ENCODE data around the gene BSDC1. TPM values are rescaled to one million over a fixed set of nuclear protein-coding genes. Genes with fewer than 3 reads are reported as not detected.

BSDC1 gene
- total and polyA plus RNA-seq, 2 of the 13 experiments (the other 11 are each of a cell fraction or from before 2014, with no cell fraction given) = 40.3 to 64.2 TPM

DNA sequence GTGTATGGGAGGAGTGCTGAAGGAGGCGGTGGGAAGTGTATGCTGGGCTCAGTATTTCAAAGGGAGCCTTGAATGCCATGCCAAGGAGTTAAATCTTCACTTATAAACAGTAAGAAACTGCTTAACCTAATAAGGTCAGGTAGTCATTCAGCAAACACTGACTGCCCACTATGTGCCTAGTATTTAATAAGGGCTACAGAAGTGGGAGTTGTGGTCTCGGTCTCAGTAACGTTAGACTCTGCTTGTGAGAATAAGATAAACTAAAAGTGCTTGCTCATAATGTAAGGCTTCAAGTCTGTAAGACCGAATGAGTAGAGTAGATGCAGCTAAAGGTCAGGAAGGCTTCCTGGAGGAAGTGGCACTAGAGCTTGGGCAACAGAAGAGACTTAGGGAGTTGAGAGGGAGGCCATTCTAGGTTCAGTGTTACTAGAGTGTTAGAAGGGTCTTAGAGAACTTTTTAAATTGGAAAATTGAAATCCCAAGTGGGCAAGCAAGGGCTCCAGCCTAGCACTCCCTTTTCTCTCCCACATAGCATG is 64.2 kb downstream of the BSDC1 start:
- DNase-seq (ENCODE audit: low spot score) = no peak
- TF ChIP-seq ZNF343 (CRISPR knock-in tag; IDR thresholded peaks at IDR 0.05) = no peak
- TF ChIP-seq, protein P1, sequence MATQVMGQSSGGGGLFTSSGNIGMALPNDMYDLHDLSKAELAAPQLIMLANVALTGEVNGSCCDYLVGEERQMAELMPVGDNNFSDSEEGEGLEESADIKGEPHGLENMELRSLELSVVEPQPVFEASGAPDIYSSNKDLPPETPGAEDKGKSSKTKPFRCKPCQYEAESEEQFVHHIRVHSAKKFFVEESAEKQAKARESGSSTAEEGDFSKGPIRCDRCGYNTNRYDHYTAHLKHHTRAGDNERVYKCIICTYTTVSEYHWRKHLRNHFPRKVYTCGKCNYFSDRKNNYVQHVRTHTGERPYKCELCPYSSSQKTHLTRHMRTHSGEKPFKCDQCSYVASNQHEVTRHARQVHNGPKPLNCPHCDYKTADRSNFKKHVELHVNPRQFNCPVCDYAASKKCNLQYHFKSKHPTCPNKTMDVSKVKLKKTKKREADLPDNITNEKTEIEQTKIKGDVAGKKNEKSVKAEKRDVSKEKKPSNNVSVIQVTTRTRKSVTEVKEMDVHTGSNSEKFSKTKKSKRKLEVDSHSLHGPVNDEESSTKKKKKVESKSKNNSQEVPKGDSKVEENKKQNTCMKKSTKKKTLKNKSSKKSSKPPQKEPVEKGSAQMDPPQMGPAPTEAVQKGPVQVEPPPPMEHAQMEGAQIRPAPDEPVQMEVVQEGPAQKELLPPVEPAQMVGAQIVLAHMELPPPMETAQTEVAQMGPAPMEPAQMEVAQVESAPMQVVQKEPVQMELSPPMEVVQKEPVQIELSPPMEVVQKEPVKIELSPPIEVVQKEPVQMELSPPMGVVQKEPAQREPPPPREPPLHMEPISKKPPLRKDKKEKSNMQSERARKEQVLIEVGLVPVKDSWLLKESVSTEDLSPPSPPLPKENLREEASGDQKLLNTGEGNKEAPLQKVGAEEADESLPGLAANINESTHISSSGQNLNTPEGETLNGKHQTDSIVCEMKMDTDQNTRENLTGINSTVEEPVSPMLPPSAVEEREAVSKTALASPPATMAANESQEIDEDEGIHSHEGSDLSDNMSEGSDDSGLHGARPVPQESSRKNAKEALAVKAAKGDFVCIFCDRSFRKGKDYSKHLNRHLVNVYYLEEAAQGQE (IDR thresholded peaks at IDR 0.05; ENCODE audit: borderline replicate concordance in 1 of 2, low read depth in 1 of 2, low read length in 2 of 2) = no peak
- no peak for TF ChIP-seq TBX3 (IDR thresholded peaks at IDR 0.05; ENCODE audit: borderline replicate concordance)
- TF ChIP-seq ZFP36 (IDR thresholded peaks at IDR 0.05; ENCODE audit: borderline replicate concordance, low read depth, low read length, partially characterized antibody) = peak; percentile 30
- TF ChIP-seq ZNF3 (CRISPR knock-in tag; IDR thresholded peaks at IDR 0.05) = 0 out of 2 replicates have a peak, but pooled peaks have one; percentile 29
- TF ChIP-seq SETDB1 (CRISPR knock-in tag; IDR thresholded peaks at IDR 0.05; ENCODE audit: borderline replicate concordance) = no peak
- Histone ChIP-seq H2AFZ (ENCODE audit: low read length) (no peak overlapping the region), H3K27me3 (ENCODE audit: control insufficient read depth in 1 of 2, insufficient read depth in 2 of 2, low read length in 2 of 2) (no peaks in the 10 kb centered on the region), H3K27ac (ENCODE audit: extremely low read length, insufficient read depth, low read length) (no peak overlapping the region), H3K9me3 (ENCODE audit: low read length) (no peaks in the 10 kb centered on the region), H3K4me1 (ENCODE audit: insufficient read depth, low read length) (peaks cover 19% of the 10 kb centered on the region), H4K20me1 (ENCODE audit: insufficient read depth, low read length) (peaks cover 13% of the 10 kb centered on the region), H3K36me3 (replicated peaks in 1 of 2; ENCODE audit: control insufficient read depth in 1 of 2, insufficient read depth in 2 of 2, low read length in 2 of 2) (peaks cover 44 to 87% of the 10 kb centered on the region in 2 experiments), H3K4me3 (replicated peaks in 1 of 3; ENCODE audit: insufficient read depth in 1 of 3, low read depth in 2 of 3, low read length in 3 of 3) (no peak overlapping the region), H3K9ac (ENCODE audit: insufficient read depth, low read depth, low read length) (no peak overlapping the region), H3K79me2 (ENCODE audit: insufficient read depth, low read length) (peaks cover 11% of the 10 kb centered on the region), H3K4me2 (ENCODE audit: low read depth, low read length) (no peak overlapping the region)
- no peak for FAIRE-seq
- TSS peak; percentile 9 for BruUV-seq (replicated peaks)
- ChIA-PET CTCF (ENCODE audit: low intra/inter-chr PET ratio, low total read pairs) (no interaction called here), POLR2A (interaction anchor here (1.0 to 4.8 kb wide), 3 partner anchors 7 to 18 kb away, joined by 3 to 84 read pairs (median 23); no protein-coding TSS in a partner anchor)
- in situ Hi-C loops (cut with HindIII; ENCODE audit: extremely low pct_ligation_motif_present, low pct_unique_long_range_greater_than_20kb) = no loop called here
- ATAC-seq = no peak
- WGBS (ENCODE audit: low lambda C conversion rate) = 95% methylated on average over 4 of the region's 4 CpGs
- intact Hi-C loops (cut with micrococcal nuclease; ENCODE audit: unreplicated experiment) = loop anchor here (10.0 kb wide), 1 partner anchor 65 kb away; the partner anchor contains the start of gene BSDC1

Measured in HepG2 (cell line).